Ovary (tissue), 3 donors: ENCODE results near the gene SUSD6.

Experiments
- CTCF ChIP-seq, 3 donors: fragments of 450-650 bp in 2 of 3; fragments of 200-600 bp in 1 of 3; IDR thresholded peaks; one replicate each; pipeline versions ENCODE4 v1.5.1 to v1.8.0; 2016 to 2022; ENCODE audit warnings: antibody characterized with exemption in 3 of 3, mild to moderate bottlenecking in 1 of 3
- EP300 ChIP-seq: sonication (generic); formaldehyde crosslinking; IDR thresholded peaks from one replicate; pipeline ENCODE4 v1.6.1; 2017; ENCODE audit warnings: antibody characterized with exemption
- POLR2A ChIP-seq: fragments of 450-650 bp; IDR thresholded peaks from one replicate; pipeline ENCODE4 v1.6.1; 2017; ENCODE audit warnings: antibody characterized with exemption, mild to moderate bottlenecking, moderate library complexity
- donor health status: DM: no; HTN: no; CAD: no.

GRCh38 chr14:69683971-69684370, 72.6 kb downstream of the SUSD6 start:
- no peak for TF ChIP-seq CTCF (IDR thresholded peaks at IDR 0.05)
- TF ChIP-seq POLR2A = no peak
- TF ChIP-seq EP300 = no peak
